SU-DHL-6 (cell line): ENCODE measurements around the gene CACNG4.

ENCODE experiments used
- H2AFZ ChIP-seq: fragments of 200-600 bp; sonication (generic); 2 replicates; pipeline ENCODE4 v1.6.1; 2014; ENCODE audit warnings: low read depth, mild to moderate bottlenecking, moderate library complexity, mixed read lengths, antibody characterized with exemption, low read length; ENCODE audit not compliant: severe bottlenecking
- H3F3A ChIP-seq: fragments of 200-600 bp; shearing (Covaris generic); 2 replicates; pipeline ENCODE4 v1.6.0; 2016; ENCODE audit warnings: antibody characterized with exemption, mild to moderate bottlenecking; ENCODE audit not compliant: insufficient read depth
- H3K27ac ChIP-seq: fragments of 200-600 bp; sonication (generic); 2 replicates; pipeline ENCODE4 v1.5.1; 2016; ENCODE audit warnings: low read depth, mild to moderate bottlenecking, low read length, moderate library complexity, mixed read lengths
- H3K27me3 ChIP-seq: fragments of 200-600 bp; sonication (generic), shearing (Covaris generic); 2 replicates; pipeline ENCODE4 v1.6.0; 2014; ENCODE audit warnings: mild to moderate bottlenecking, low read length
- H3K36me3 ChIP-seq: fragments of 200-600 bp; sonication (generic); 2 replicates; pipeline ENCODE4 v1.6.1; 2014; ENCODE audit warnings: mild to moderate bottlenecking, low read length, mixed read lengths
- H3K4me2 ChIP-seq: fragments of 300-600, 200-600 bp; shearing (Covaris generic), sonication (generic); 2 replicates; pipeline ENCODE4 v1.6.0; 2014; ENCODE audit warnings: low read length, low read depth, mild to moderate bottlenecking; ENCODE audit not compliant: poor library complexity, severe bottlenecking
- H3K4me3 ChIP-seq: fragments of 200-600 bp; sonication (generic); 2 replicates; pipeline ENCODE4 v1.5.1; 2014; ENCODE audit warnings: antibody characterized with exemption, low read length, mild to moderate bottlenecking, mixed read lengths; ENCODE audit not compliant: insufficient read depth, poor library complexity, severe bottlenecking
- H3K79me2 ChIP-seq: fragments of 200-600 bp; sonication (generic); 2 replicates; pipeline ENCODE4 v1.6.1; 2014; ENCODE audit warnings: mild to moderate bottlenecking, low read length, moderate library complexity; ENCODE audit not compliant: insufficient read depth
- H3K9ac ChIP-seq: fragments of 200-600 bp; sonication (generic); 2 replicates; pipeline ENCODE4 v1.7.0; 2014; ENCODE audit warnings: mild to moderate bottlenecking, low read length
- H3K9me2 ChIP-seq: fragments of 200-600 bp; sonication (generic); replicated peaks from 2 replicates; pipeline ENCODE4 v1.6.1; 2014; ENCODE audit warnings: low read length; ENCODE audit not compliant: insufficient read depth
- H3K9me3 ChIP-seq: fragments of 200-600 bp; sonication (generic); 2 replicates; pipeline ENCODE4 v1.6.1; 2014; ENCODE audit warnings: low read length, mixed read lengths; ENCODE audit not compliant: insufficient read depth
- H4K20me1 ChIP-seq: fragments of 200-600 bp; sonication (generic); 2 replicates; pipeline ENCODE4 v1.6.1; 2014; ENCODE audit warnings: low read depth, mild to moderate bottlenecking, antibody characterized with exemption, low read length, moderate library complexity, mixed read lengths
- EZH2phosphoT487 ChIP-seq: fragments of 200-600 bp; sonication (generic), shearing (Covaris generic); conservative IDR thresholded peaks from 2 replicates; pipeline ENCODE4 v1.6.1; 2018; ENCODE audit warnings: mild to moderate bottlenecking, antibody characterized with exemption, low read length, moderate library complexity, mixed read lengths
- TF ChIP-seq, protein P1 (sequence below): fragments of 200-600 bp; sonication (generic); IDR thresholded peaks from one replicate; pipeline ENCODE4 v1.5.1; 2017; ENCODE audit warnings: antibody characterized with exemption, mild to moderate bottlenecking, low read length, moderate library complexity; ENCODE audit not compliant: insufficient read depth, poor library complexity, severe bottlenecking

CACNG4 gene

DNA sequence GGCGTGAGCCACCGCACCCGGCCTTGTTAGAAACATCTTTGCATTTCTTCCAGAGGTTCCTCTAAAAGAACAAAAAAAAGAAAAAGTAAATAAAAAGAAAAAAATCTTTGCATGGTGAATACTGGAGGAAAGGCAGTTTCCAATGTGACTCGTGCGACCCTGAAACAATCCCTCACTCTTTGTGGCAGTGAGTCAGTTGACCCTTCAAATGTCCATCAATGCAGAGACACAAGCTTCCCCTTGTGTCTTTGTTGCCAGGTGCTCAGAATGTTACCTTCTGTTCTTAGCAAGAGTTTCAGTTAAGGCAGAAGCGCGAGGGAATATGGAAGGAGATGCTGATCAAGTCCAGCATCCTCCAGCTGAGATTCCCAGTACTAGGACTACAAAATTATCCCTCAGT lies 16.4 kb downstream of the CACNG4 start:
- Histone ChIP-seq H3K27me3 (no peaks in the 10 kb centered on the region), H2AFZ (no peak overlapping the region), H4K20me1 (no peaks in the 10 kb centered on the region), H3K9ac (no peak overlapping the region), H3K9me2 (no peaks in the 10 kb centered on the region), H3F3A (no peaks in the 10 kb centered on the region), H3K36me3 (no peaks in the 10 kb centered on the region), H3K79me2 (no peaks in the 10 kb centered on the region), H3K27ac (no peak overlapping the region), H3K4me2 (no peak overlapping the region), H3K9me3 (no peaks in the 10 kb centered on the region), H3K4me3 (no peak overlapping the region)
- TF ChIP-seq EZH2phosphoT487 = no peak

DNA sequence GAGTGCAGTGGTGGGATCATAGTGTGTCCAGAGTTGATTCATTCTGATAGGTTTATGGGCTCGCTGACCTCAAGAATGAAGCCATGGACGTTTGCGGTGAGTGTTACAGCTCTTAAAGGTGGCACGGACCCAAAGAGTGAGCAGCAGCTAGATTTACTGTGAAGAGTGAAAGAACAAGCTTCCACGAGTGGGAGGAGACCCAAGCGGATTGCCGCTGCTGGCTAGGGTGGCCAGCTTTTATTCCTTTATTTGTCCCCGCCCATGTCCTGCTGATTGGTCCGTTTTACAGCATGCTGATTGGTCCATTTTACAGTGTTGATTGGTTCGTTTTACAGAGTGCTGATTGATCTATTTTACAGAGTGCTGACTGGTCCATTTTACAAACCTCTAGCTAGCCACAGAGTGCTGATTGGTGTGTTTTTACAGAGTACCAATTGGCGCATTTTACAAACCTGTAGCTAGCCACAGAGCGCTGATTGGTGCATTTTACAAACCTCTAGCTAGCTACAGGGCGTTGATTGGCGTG lies 17.5 kb downstream of the CACNG4 start:
- no peak overlapping the region for H3K9ac ChIP-seq

DNA sequence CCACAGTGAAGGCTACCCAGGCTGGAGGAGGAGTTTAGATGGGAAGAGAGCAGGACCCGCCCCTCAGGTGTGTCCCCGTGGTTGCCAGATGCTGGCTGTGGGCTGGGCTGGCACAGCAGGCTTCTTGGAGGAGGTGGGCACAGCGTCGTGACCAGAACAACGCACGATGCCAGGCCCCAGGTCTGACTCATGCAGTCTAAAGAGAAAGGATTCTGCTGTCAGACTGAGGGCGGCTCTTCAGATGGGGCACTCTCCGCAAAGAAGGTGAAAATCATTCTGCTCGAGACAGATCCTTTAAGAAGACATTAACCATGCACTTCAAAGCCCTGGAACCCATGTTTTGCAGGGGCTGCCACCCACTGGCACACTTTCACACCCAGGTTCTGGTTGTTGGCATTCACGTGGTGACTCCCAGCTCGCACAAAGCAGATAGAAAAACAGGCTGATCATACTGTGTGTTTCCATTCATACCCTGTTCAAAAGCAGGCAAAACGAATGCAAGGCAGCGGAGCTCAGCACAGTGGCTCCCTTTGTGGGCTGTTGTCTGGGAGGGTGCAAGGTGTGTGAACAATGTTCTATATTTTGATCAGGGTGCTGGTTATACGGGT lies 19.0 kb downstream of the CACNG4 start:
- no peaks in the 10 kb centered on the region for H3K79me2 ChIP-seq
- H3K4me3 ChIP-seq = no peak overlapping the region
- H3K9ac ChIP-seq = no peak overlapping the region
- no peaks in the 10 kb centered on the region for H3K9me3 ChIP-seq
- H2AFZ ChIP-seq = no peak overlapping the region
- no peaks in the 10 kb centered on the region for H4K20me1 ChIP-seq
- H3K9me2 ChIP-seq = no peaks in the 10 kb centered on the region
- H3K4me2 ChIP-seq = no peak overlapping the region
- H3K27me3 ChIP-seq = no peaks in the 10 kb centered on the region
- H3F3A ChIP-seq = no peaks in the 10 kb centered on the region
- H3K27ac ChIP-seq = no peak overlapping the region
- TF ChIP-seq, protein P1, sequence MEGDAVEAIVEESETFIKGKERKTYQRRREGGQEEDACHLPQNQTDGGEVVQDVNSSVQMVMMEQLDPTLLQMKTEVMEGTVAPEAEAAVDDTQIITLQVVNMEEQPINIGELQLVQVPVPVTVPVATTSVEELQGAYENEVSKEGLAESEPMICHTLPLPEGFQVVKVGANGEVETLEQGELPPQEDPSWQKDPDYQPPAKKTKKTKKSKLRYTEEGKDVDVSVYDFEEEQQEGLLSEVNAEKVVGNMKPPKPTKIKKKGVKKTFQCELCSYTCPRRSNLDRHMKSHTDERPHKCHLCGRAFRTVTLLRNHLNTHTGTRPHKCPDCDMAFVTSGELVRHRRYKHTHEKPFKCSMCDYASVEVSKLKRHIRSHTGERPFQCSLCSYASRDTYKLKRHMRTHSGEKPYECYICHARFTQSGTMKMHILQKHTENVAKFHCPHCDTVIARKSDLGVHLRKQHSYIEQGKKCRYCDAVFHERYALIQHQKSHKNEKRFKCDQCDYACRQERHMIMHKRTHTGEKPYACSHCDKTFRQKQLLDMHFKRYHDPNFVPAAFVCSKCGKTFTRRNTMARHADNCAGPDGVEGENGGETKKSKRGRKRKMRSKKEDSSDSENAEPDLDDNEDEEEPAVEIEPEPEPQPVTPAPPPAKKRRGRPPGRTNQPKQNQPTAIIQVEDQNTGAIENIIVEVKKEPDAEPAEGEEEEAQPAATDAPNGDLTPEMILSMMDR = no peak
- no peak for TF ChIP-seq EZH2phosphoT487
- H3K36me3 ChIP-seq = no peaks in the 10 kb centered on the region

More for the DNA sequence above, 17.5 kb downstream of the CACNG4 start:
- H3K9me2 ChIP-seq = no peaks in the 10 kb centered on the region
- H3K79me2 ChIP-seq = no peaks in the 10 kb centered on the region
- no peaks in the 10 kb centered on the region for H3K36me3 ChIP-seq
- H3K4me3 ChIP-seq = no peak overlapping the region
- H3K27ac ChIP-seq = no peak overlapping the region
- no peak overlapping the region for H3K4me2 ChIP-seq
- no peak overlapping the region for H2AFZ ChIP-seq
- no peaks in the 10 kb centered on the region for H3K9me3 ChIP-seq
- no peaks in the 10 kb centered on the region for H3K27me3 ChIP-seq
- TF ChIP-seq, protein P1 = no peak
- TF ChIP-seq EZH2phosphoT487 = no peak
- no peaks in the 10 kb centered on the region for H3F3A ChIP-seq
- no peaks in the 10 kb centered on the region for H4K20me1 ChIP-seq

DNA sequence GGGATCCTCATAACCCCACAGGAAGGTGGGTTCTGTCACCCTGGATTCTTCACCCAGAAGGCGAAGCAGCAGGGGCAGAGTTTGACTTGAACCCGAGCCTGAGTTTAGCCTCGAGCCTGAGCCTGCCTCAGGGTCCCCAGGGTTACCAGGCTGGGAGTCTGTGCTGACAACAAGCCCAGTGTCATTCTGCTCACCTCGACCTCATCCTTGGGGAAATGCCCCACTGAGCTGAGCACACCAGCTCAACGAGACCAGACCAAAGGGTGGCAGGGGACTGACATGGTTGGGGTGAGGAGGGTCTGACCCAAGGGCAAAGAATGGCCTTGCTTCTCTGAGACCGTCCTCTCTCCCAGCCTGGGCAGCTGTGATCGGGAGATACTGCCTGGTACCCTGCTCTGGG lies 20.2 kb downstream of the CACNG4 start:
- Histone ChIP-seq H3K4me3 (no peak overlapping the region), H3K9me2 (no peaks in the 10 kb centered on the region), H3K36me3 (no peaks in the 10 kb centered on the region), H3K27ac (no peak overlapping the region), H3K9ac (no peak overlapping the region), H3K4me2 (no peak overlapping the region), H3F3A (no peaks in the 10 kb centered on the region), H2AFZ (no peak overlapping the region), H3K9me3 (no peaks in the 10 kb centered on the region), H3K27me3 (no peaks in the 10 kb centered on the region), H4K20me1 (no peaks in the 10 kb centered on the region), H3K79me2 (no peaks in the 10 kb centered on the region)
- TF ChIP-seq, protein P1 = no peak
- TF ChIP-seq EZH2phosphoT487 = no peak
